HG03064 (cell line): ENCODE measurements around the gene POLDIP3.
"Not testable (repeated sequence)": the region's sequence is repeated elsewhere in the genome, so short reads cannot be mapped to it uniquely, and the experiment has no call there.

Experiments used
- ATAC-seq: cut with Tn5 transposase; IDR thresholded peaks from one replicate; pipeline ENCODE4 v1.9.1; 2021; ENCODE audit warnings: low read depth; ENCODE audit not compliant: unreplicated experiment

The POLDIP3 gene

GRCh38 chr22:42562684-42563083 lies 52.0 kb downstream of the POLDIP3 start:
- no peak for ATAC-seq

- ATAC-seq = no peak
Measured at GRCh38 chr22:42562279-42562678, 52.4 kb downstream of the POLDIP3 start.

- no peak for ATAC-seq
Measured at GRCh38 chr22:42561856-42562255, 52.8 kb downstream of the POLDIP3 start.

DNA sequence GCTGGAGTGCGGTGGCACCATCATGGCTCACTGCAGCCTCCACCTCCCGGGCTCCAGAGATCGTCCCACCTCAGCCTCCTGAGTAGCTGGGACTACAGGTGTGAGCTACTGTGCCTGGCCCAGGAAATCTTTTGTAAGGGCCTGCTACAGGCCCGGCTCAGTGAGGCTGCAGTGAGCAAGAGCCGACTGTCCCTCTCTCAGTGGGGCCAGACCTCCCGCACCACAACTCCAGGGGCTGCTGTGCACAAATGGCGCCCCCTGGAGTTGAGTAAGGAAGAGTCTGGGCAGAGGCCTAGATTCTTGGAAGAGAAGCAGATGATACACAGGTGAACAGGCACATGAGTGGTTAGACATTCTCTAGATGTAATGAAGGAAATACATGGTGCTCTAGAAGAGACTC lies 53.9 kb downstream of the POLDIP3 start:
- no peak for ATAC-seq

GRCh38 chr22:42560381-42560780 lies 54.3 kb downstream of the POLDIP3 start:
- ATAC-seq = no peak

DNA sequence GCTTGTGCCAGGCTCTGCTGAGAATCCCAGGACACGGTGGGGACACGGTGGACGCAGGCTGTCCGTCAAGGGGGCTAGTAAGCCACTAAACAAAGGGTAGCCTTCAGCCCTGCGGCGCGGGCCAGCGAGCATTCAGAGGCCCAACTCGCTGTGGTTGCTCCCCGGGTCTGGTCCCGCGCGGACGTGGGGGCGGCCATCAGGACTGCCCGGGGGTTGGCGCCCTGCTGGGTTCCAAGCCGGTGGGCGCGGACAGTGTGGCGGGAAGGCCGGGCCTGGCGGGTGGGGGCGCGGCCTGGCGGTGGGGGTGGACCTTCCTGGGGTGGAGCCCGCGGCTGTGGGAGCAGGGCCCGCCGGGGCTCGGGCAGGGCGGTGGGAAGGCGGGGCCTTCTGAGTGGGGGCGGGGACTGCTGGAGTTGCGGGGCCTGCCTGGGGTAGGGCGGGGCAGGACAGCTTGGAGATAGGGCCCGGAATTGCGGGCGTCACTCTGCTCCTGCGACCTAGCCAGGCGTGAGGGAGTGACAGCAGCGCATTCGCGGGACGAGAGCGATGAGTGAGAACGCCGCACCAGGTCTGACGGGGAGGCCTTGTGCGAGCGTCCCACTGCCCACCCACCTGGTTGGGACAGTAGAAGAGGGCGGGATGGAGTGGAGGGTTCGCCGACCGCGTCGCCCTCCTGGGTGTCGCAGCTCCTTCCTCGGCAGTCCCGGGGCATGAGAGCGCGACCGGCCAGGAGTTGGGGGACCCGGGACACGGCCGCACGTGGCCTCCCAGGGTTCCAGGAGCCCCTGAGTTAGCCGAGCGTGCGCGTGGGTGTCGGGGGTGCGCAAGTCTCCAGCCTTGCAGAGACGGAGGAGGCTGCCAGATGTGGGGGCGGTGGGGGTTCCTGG lies 61.0 kb downstream of the POLDIP3 start, which contains the start of gene SERHL2:
TSS of gene SERHL2 (plus strand) at position 482 of the 887 bp plus-strand sequence. CDS start at position 547, 65 bp downstream.
- ATAC-seq = peak; percentile 53

- not testable (repeated sequence) for ATAC-seq
Measured at GRCh38 chr22:42552294-42552647, 62.4 kb downstream of the POLDIP3 start.

DNA sequence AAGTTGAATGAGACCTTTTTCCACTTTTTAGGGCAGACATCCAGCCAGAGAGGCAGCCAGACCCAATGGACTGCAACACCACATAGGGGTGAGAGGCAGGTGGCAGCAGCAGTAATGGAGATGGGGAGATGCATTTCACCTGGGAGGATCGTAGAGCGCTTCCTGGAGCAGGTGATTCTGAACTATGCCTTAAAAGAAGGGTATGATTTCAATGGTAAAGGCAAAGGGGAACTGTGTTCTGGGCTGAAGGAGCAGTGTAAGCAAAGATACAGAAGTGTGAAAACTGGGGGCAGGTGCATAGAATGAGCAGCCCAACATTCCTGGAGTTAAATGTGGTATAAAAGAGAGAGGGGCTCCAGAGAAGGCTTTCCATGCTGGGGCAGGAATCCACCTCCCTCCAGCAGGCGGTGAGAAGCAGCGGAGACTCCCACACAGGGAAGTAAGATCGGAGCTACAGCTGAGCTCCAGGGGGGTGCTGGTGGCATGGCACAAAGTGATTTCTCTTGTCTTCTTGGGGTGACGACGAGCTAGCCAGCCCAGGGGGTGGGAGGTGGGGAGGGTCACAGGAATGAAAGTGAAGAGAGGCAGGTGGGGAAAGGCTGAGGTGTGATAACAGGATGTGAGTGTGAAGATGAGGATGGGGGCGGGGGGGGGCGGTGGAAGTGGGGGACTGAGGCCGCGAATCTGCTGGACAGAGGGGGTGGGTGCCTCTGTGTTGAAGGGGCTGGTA lies 65.2 kb downstream of the POLDIP3 start:
- ATAC-seq = no peak

- no peak for ATAC-seq
Measured at GRCh38 chr22:42548597-42549330, 65.9 kb downstream of the POLDIP3 start.

DNA sequence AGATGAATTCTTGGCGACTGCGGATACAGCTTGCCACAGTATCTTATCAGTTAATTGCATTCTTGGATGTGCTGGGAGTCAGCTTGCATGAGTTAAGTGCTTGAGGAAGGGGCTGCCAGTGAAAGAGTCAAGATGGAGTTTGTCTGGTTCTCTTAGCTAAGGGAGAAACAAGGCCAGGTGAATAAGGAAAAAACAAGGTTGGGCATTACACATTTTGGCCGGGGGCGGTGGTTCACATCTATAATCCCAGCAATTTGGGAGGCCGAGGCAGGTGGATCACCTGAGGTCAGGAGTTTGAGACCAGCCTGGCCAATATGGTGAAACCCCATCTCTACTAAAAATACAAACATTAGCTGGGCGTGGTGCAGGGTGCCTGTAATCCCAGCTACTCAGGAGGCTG lies 66.6 kb downstream of the POLDIP3 start:
- ATAC-seq = not testable (repeated sequence)

DNA sequence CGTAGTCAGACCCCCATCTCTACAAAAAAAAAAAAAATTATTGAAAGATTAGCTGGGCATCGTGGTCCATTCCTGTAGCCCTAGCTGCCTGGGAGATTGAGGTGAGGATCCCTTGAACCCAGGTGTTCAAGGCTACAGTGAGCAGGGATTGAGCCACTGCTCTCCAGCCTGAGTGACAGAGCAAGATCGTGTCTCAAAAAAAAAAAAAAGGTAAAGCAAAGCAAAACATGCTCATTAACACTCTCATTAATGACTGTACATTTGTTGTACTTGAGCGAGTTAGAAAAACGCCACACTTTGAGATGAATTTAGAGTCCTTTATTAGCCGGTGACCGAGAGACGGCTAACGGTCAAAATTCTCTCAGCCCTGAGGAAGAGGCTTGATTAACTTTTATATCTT lies 67.1 kb downstream of the POLDIP3 start:
- no peak for ATAC-seq

- no peak for ATAC-seq
Measured at GRCh38 chr22:42544686-42545085, 70.0 kb downstream of the POLDIP3 start.

DNA sequence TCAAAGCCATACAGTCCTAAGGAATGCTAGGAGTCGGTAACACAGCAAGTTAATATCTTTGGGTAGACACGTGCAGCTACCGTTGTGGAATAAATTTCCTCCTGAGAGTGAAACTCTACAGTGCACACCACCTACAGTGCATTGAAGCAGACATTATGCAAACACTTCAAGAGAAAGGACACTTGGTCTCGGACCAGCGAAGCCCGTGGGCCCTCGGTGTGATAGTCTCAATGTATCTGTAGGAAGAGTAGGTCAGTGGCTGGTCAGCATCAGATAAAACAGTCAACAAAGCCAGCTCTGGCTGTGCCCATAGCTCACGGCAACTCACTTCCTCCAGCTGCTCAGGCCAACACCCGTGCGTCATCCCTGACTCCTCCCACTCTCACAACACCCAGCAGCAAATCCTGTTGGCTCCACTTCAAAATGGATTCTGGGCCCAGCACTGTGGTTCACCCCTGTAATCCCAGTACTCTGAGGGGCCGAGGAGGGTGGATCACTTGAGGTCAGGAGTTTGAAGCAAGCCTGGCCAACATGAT lies 75.4 kb downstream of the POLDIP3 start:
- ATAC-seq = not testable (repeated sequence)

DNA sequence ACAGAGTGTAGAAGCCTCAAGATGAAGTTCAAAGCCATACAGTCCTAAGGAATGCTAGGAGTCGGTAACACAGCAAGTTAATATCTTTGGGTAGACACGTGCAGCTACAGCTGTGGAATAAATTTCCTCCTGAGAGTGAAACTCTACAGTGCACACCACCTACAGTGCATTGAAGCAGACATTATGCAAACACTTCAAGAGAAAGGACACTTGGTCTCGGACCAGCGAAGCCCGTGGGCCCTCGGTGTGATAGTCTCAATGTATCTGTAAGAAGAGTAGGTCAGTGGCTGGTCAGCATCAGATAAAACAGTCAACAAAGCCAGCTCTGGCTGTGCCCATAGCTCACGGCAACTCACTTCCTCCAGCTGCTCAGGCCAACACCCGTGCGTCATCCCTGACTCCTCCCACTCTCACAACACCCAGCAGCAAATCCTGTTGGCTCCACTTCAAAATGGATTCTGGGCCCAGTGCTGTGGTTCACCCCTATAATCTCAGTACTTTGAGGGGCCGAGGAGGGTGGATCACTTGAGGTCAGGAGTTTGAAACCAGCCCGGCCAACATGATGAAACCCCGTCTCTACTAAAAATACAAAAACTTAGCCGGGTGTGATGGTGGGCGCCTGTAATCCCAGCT lies 77.4 kb downstream of the POLDIP3 start:
- not testable (repeated sequence) for ATAC-seq

- not testable (repeated sequence) for ATAC-seq
Measured at GRCh38 chr22:42536634-42537033, 78.0 kb downstream of the POLDIP3 start.

DNA sequence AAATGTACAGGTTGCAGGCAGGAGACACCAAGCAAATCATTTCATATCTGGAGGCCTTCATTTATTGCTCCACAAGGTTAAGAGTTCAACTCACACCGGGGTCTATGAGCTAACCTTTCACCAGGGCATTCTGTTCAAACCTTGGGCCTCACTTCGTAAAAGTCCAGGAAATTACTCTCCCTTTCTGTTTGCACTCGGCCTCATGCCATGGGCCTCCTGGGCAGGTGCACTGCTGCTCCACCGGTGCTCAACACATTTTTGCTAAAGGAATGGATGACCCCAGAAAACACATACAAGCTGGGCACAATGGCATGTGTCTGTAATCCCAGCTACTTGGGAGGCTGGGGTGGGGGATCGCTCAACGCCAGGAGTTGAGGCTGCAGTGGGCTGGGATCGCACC lies 78.5 kb downstream of the POLDIP3 start:
- no peak for ATAC-seq

DNA sequence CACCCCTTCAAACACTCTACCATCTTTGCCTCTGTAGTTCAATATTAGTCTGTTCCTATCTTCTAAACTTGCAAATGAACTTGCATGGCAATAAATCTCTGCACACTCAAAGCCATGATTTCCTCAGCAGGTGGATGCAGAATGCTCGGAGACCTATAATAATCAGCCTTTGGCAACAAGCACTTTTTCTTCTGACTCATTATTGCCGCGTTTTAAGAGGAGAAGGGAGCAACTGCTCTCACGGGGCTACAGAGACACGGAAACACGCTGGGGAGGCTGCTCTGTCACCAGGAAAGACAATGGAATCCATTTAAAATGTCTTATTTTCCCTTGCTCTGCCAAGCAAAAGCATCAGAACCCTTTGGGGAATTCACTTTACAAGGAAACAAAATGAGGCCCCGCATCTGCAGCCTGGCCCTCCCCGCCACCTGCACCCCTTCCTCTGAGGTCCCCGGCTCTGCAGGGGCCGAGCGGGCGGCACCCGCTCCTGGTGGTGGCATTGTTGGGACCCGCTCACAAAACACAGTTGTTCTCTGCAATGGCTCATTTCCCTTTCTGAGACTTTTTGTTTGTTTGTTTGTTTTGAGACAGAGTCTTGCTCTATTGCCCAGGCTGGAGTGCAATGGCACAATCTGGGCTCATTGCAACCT lies 79.5 kb downstream of the POLDIP3 start:
- not testable (repeated sequence) for ATAC-seq
